HEK293 (cell line): ENCODE data around the gene COL19A1.

Experiments
- BCL11A ChIP-seq: fragments of 450-650 bp; formaldehyde crosslinking; IDR thresholded peaks from 2 replicates; pipeline ENCODE4 v1.5.1; 2016; ENCODE audit warnings: low read depth, missing biosample characterization, missing genetic modification characterization
- IKZF3 ChIP-seq: fragments of 450-650 bp; IDR thresholded peaks from 2 replicates; pipeline ENCODE4 v1.5.0; 2018; ENCODE audit warnings: missing biosample characterization, mild to moderate bottlenecking, missing genetic modification characterization, moderate library complexity
- ZNF140 ChIP-seq: fragments of 450-650 bp; formaldehyde crosslinking; IDR thresholded peaks from 2 replicates; pipeline ENCODE4 v1.5.1; 2016; ENCODE audit warnings: missing biosample characterization, missing genetic modification characterization
- TF ChIP-seq, protein P1 (sequence below): fragments of 450-650 bp; formaldehyde crosslinking; IDR thresholded peaks from 2 replicates; pipeline ENCODE4 v1.5.1; 2016; ENCODE audit warnings: missing biosample characterization, missing genetic modification characterization
- TF ChIP-seq, protein P2 (sequence below): fragments of 450-650 bp; formaldehyde crosslinking; conservative IDR thresholded peaks from 2 replicates; pipeline ENCODE4 v1.5.1; 2016; ENCODE audit warnings: low read depth, missing biosample characterization, missing genetic modification characterization
- TF ChIP-seq, protein P3 (sequence below): fragments of 450-650 bp; formaldehyde crosslinking; IDR thresholded peaks from 2 replicates; pipeline ENCODE4 v1.5.1; 2016; ENCODE audit warnings: missing biosample characterization, missing genetic modification characterization, low read depth
- TF ChIP-seq, protein P4 (sequence below): fragments of 450-650 bp; formaldehyde crosslinking; IDR thresholded peaks from 2 replicates; pipeline ENCODE4 v1.5.1; 2016; ENCODE audit warnings: missing biosample characterization, missing genetic modification characterization

DNA sequence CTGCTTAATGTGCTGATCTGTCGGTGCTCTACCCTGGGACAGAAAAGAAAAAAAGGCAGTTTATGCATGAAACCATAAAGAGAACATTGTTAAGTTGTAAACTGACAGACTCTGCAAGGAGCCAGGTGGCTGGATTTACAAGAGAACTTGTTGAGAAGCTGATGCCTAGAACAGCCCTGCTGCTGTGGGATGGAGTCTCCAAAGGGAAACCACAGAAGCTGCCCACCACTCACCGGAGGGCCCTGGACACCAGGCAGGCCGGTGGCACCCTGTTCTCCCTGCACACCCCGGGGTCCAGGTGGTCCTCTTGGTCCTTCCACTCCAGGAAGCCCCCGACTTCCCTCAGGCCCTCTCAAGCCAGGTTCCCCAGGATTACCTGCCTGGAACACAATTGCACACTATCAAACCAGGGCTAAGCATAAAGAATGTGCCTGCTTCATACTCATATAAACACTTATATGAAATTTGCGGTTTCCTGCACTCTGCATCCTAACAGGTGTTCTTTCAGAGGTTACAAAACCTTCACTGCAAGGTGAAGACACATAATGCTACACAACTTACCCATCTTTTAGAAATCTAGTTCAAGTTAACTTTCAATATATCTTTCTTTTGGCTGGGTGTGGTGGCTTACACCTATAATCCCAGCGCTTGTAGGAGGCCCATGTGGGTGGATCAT, 368.3 kb downstream of the COL19A1 start:
- TF ChIP-seq, protein P1, sequence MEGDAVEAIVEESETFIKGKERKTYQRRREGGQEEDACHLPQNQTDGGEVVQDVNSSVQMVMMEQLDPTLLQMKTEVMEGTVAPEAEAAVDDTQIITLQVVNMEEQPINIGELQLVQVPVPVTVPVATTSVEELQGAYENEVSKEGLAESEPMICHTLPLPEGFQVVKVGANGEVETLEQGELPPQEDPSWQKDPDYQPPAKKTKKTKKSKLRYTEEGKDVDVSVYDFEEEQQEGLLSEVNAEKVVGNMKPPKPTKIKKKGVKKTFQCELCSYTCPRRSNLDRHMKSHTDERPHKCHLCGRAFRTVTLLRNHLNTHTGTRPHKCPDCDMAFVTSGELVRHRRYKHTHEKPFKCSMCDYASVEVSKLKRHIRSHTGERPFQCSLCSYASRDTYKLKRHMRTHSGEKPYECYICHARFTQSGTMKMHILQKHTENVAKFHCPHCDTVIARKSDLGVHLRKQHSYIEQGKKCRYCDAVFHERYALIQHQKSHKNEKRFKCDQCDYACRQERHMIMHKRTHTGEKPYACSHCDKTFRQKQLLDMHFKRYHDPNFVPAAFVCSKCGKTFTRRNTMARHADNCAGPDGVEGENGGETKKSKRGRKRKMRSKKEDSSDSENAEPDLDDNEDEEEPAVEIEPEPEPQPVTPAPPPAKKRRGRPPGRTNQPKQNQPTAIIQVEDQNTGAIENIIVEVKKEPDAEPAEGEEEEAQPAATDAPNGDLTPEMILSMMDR (tag by site-specific recombination) = no peak
- TF ChIP-seq ZNF140 (tag by site-specific recombination) = no peak
- TF ChIP-seq BCL11A (tag by site-specific recombination) = no peak
- TF ChIP-seq, protein P2, sequence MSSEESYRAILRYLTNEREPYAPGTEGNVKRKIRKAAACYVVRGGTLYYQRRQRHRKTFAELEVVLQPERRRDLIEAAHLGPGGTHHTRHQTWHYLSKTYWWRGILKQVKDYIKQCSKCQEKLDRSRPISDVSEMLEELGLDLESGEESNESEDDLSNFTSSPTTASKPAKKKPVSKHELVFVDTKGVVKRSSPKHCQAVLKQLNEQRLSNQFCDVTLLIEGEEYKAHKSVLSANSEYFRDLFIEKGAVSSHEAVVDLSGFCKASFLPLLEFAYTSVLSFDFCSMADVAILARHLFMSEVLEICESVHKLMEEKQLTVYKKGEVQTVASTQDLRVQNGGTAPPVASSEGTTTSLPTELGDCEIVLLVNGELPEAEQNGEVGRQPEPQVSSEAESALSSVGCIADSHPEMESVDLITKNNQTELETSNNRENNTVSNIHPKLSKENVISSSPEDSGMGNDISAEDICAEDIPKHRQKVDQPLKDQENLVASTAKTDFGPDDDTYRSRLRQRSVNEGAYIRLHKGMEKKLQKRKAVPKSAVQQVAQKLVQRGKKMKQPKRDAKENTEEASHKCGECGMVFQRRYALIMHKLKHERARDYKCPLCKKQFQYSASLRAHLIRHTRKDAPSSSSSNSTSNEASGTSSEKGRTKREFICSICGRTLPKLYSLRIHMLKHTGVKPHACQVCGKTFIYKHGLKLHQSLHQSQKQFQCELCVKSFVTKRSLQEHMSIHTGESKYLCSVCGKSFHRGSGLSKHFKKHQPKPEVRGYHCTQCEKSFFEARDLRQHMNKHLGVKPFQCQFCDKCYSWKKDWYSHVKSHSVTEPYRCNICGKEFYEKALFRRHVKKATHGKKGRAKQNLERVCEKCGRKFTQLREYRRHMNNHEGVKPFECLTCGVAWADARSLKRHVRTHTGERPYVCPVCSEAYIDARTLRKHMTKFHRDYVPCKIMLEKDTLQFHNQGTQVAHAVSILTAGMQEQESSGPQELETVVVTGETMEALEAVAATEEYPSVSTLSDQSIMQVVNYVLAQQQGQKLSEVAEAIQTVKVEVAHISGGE = no peak
- no peak for TF ChIP-seq IKZF3 (tag by site-specific recombination)
- TF ChIP-seq, protein P3, sequence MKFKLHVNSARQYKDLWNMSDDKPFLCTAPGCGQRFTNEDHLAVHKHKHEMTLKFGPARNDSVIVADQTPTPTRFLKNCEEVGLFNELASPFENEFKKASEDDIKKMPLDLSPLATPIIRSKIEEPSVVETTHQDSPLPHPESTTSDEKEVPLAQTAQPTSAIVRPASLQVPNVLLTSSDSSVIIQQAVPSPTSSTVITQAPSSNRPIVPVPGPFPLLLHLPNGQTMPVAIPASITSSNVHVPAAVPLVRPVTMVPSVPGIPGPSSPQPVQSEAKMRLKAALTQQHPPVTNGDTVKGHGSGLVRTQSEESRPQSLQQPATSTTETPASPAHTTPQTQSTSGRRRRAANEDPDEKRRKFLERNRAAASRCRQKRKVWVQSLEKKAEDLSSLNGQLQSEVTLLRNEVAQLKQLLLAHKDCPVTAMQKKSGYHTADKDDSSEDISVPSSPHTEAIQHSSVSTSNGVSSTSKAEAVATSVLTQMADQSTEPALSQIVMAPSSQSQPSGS = no peak
- TF ChIP-seq, protein P4, sequence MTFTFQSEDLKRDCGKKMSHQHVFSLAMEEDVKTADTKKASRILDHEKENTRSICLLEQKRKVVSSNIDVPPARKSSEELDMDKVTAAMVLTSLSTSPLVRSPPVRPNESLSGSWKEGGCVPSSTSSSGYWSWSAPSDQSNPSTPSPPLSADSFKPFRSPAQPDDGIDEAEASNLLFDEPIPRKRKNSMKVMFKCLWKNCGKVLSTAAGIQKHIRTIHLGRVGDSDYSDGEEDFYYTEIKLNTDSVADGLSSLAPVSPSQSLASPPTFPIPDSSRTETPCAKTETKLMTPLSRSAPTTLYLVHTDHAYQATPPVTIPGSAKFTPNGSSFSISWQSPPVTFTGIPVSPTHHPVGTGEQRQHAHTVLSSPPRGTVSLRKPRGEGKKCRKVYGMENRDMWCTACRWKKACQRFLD (tag by site-specific recombination) = no peak
